WTC11 (cell line): ENCODE measurements around the gene VWA5B1. TPM values are rescaled to one million over a fixed set of nuclear protein-coding genes. Genes with fewer than 3 reads are reported as not detected.

Experiments
- ATAC-seq: fragments of 200-7000 bp; cut with Tn5 transposase; 2 replicates; pipeline ENCODE4 v1.10.0; 2021; ENCODE audit warnings: mild to moderate bottlenecking, moderate library complexity
- CTCF ChIA-PET: fragments of 300-600 bp; sonication (Branson Sonifier 250); formaldehyde crosslinking; loops from one replicate; lab custom pipeline; 2021; ENCODE audit warnings: antibody characterized with exemption; lab: Charles Lee
- POLR2A ChIA-PET: fragments of 350-600 bp; sonication (Branson Sonifier 250); formaldehyde crosslinking; loops from one replicate; lab custom pipeline; 2021; ENCODE audit warnings: antibody characterized with exemption; lab: Charles Lee
- DNase-seq: peaks from one replicate; pipeline ENCODE4 v3.0.0; 2021; ENCODE audit warnings: low spot score
- H3K27ac Mint-ChIP-seq: 2 replicates; pipeline ENCODE4 v1.8.0; 2021; ENCODE audit warnings: mixed read lengths
- H3K27me3 Mint-ChIP-seq: 2 replicates; pipeline ENCODE4 v1.8.0; 2021; ENCODE audit warnings: low read depth, mild to moderate bottlenecking, moderate library complexity, mixed read lengths
- H3K36me3 Mint-ChIP-seq: 2 replicates; pipeline ENCODE4 v1.8.0; 2021; ENCODE audit warnings: mixed read lengths
- H3K4me1 Mint-ChIP-seq: 2 replicates; pipeline ENCODE4 v1.8.0; 2022; ENCODE audit warnings: mixed read lengths
- H3K4me3 Mint-ChIP-seq: 2 replicates; pipeline ENCODE4 v1.8.0; 2021; ENCODE audit warnings: mild to moderate bottlenecking, moderate library complexity, mixed read lengths
- H3K9me3 Mint-ChIP-seq: 2 replicates; pipeline ENCODE4 v1.8.0; 2021; ENCODE audit warnings: mixed read lengths
- ATF3 ChIP-seq: sonication (generic); formaldehyde crosslinking; conservative IDR thresholded peaks from 2 replicates; pipeline ENCODE4 v1.8.1; 2022; ENCODE audit warnings: mild to moderate bottlenecking, missing genetic modification reagents
- CTCF ChIP-seq: fragments of 200-600 bp; IDR thresholded peaks from 2 replicates; pipeline ENCODE4 v1.8.0; 2022; ENCODE audit warnings: antibody characterized with exemption
- EMX1 ChIP-seq: fragments of 250-450 bp; sonication (Bioruptor Pico); IDR thresholded peaks from 2 replicates; pipeline ENCODE4 v1.8.0; 2021; ENCODE audit warnings: mild to moderate bottlenecking
- ESRRA ChIP-seq: sonication (generic); formaldehyde crosslinking; IDR thresholded peaks from 2 replicates; pipeline ENCODE4 v1.8.1; 2022; ENCODE audit warnings: mild to moderate bottlenecking, missing genetic modification reagents, borderline replicate concordance
- HMGXB4 ChIP-seq: sonication (generic); formaldehyde crosslinking; IDR thresholded peaks from 2 replicates; pipeline ENCODE4 v1.8.1; 2023; ENCODE audit warnings: mild to moderate bottlenecking, moderate library complexity, missing genetic modification reagents
- SMAD4 ChIP-seq: sonication (generic); formaldehyde crosslinking; IDR thresholded peaks from 2 replicates; pipeline ENCODE4 v1.8.0; 2022; ENCODE audit warnings: mild to moderate bottlenecking, missing genetic modification reagents
- SOX15 ChIP-seq: fragments of 250-450 bp; sonication (Bioruptor Pico); IDR thresholded peaks from 2 replicates; pipeline ENCODE4 v1.9.0; 2021; ENCODE audit warnings: mild to moderate bottlenecking
- TEAD4 ChIP-seq: sonication (generic); formaldehyde crosslinking; IDR thresholded peaks from 2 replicates; pipeline ENCODE4 v1.8.0; 2022; ENCODE audit warnings: mild to moderate bottlenecking, missing genetic modification reagents
- ZNF416 ChIP-seq: fragments of 250-450 bp; sonication (Bioruptor Pico); IDR thresholded peaks from 2 replicates; pipeline ENCODE4 v1.9.0; 2021; ENCODE audit warnings: mild to moderate bottlenecking, inconsistent platforms
- total RNA-seq: library from RNA; stranded (reverse); gene quantifications from 3 replicates; pipeline ENCODE4 v1.2.3, GENCODE V29; 2021
- TF ChIP-seq, protein P1 (sequence below): fragments of 250-450 bp; sonication (Bioruptor Pico); IDR thresholded peaks from 2 replicates; pipeline ENCODE4 v1.8.0; 2021; ENCODE audit warnings: mild to moderate bottlenecking
- TF ChIP-seq, protein P2 (sequence below): fragments of 250-450 bp; sonication (Bioruptor Pico); IDR thresholded peaks from 2 replicates; pipeline ENCODE4 v1.9.0; 2021; ENCODE audit warnings: mild to moderate bottlenecking
- TF ChIP-seq, protein P3 (sequence below): sonication (generic); formaldehyde crosslinking; IDR thresholded peaks from 2 replicates; pipeline ENCODE4 v1.8.1; 2022; ENCODE audit warnings: missing genetic modification reagents, borderline replicate concordance
- TF ChIP-seq, protein P4 (sequence below): fragments of 250-450 bp; sonication (Bioruptor Pico); conservative IDR thresholded peaks from 2 replicates; pipeline ENCODE4 v1.9.0; 2021; ENCODE audit warnings: mild to moderate bottlenecking
- TF ChIP-seq, protein P5 (sequence below): sonication (generic); formaldehyde crosslinking; IDR thresholded peaks from 2 replicates; pipeline ENCODE4 v1.8.0; 2022; ENCODE audit warnings: mild to moderate bottlenecking, missing genetic modification reagents
- TF ChIP-seq, protein P6 (sequence below): sonication (generic); formaldehyde crosslinking; IDR thresholded peaks from 2 replicates; pipeline ENCODE4 v1.8.1; 2022; ENCODE audit warnings: low read depth, mild to moderate bottlenecking, moderate library complexity, missing genetic modification reagents, borderline replicate concordance
- TF ChIP-seq, protein P7 (sequence below): fragments of 250-450 bp; sonication (Bioruptor Pico); IDR thresholded peaks from 2 replicates; pipeline ENCODE4 v1.9.0; 2021; ENCODE audit warnings: moderate library complexity, mild to moderate bottlenecking, inconsistent platforms, borderline replicate concordance

VWA5B1 gene
- total RNA-seq, 1 experiment from 2014 or later = 1.5 TPM

DNA sequence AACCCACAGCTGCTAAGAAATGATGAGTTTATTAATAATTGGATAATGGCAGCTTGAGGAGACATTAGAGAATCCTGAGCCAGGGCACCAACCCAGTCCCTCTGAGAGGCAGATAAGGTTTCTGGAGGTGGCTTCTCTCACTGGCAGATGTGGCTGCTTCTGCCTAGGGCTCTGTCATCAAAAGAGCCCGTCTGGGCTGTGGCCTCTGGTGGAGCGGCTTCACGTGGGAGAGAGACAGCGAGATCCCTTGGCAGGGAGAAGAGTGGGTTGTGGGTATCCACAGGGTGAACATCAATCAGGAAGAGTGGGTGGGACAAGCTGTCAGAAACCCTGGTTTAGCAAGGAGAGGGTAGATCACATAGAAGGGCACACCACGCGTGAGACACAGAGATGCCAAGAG lies 30.0 kb downstream of the VWA5B1 start:
- no peaks in the 10 kb centered on the region; the same call in 1 of the 2 replicates for H3K27me3 Mint-ChIP-seq
- TF ChIP-seq, protein P1, sequence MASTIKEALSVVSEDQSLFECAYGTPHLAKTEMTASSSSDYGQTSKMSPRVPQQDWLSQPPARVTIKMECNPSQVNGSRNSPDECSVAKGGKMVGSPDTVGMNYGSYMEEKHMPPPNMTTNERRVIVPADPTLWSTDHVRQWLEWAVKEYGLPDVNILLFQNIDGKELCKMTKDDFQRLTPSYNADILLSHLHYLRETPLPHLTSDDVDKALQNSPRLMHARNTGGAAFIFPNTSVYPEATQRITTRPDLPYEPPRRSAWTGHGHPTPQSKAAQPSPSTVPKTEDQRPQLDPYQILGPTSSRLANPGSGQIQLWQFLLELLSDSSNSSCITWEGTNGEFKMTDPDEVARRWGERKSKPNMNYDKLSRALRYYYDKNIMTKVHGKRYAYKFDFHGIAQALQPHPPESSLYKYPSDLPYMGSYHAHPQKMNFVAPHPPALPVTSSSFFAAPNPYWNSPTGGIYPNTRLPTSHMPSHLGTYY = no peak
- ChIA-PET POLR2A (no interaction called here), CTCF (no interaction called here)
- H3K4me3 Mint-ChIP-seq = no peak overlapping the region
- peaks cover 9% of the 10 kb centered on the region for H3K4me1 Mint-ChIP-seq
- ATAC-seq (no peak), DNase-seq (no peak)
- H3K27ac Mint-ChIP-seq = no peak overlapping the region
- no peaks in the 10 kb centered on the region for H3K36me3 Mint-ChIP-seq
- H3K9me3 Mint-ChIP-seq = no peaks in the 10 kb centered on the region

DNA sequence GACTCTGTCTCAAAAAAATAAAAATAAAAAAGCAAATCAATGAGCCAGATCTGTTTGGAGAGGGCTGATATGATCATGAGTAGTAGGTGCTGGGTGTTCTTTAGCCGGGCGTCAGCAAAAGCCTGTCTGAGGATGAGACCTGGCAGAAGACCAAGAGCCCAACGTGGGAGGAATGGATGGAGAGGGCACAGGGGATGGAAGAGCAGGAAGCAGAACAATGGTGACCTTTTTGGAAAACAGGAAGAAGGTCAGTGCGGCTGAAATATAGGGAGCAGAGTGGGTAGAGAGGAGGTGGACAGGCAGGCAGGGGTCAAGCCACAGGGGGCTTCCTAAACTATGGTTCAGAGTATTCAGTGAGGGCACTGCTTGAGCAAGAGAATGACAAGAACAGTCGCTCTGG lies 30.9 kb downstream of the VWA5B1 start:
- no peak for DNase-seq
- no peaks in the 10 kb centered on the region for H3K9me3 Mint-ChIP-seq
- TF ChIP-seq, protein P2, sequence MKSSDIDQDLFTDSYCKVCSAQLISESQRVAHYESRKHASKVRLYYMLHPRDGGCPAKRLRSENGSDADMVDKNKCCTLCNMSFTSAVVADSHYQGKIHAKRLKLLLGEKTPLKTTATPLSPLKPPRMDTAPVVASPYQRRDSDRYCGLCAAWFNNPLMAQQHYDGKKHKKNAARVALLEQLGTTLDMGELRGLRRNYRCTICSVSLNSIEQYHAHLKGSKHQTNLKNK (CRISPR knock-in tag) = no peak
- TF ChIP-seq, all 79 proteins: peak for 0
- Mint-ChIP-seq H3K27ac (no peak overlapping the region), H3K4me3 (no peak overlapping the region), H3K36me3 (no peaks in the 10 kb centered on the region), H3K4me1 (peaks cover 15% of the 10 kb centered on the region), H3K27me3 (no peaks in the 10 kb centered on the region; the same call in 1 of the 2 replicates)
- ChIA-PET CTCF (no interaction called here), POLR2A (no interaction called here)
- ATAC-seq = no peak

GRCh38 chr1:20322081-20322824 lies 31.6 kb downstream of the VWA5B1 start:
- DNase-seq (no peak), ATAC-seq (no peak)
- H3K27me3 Mint-ChIP-seq = no peaks in the 10 kb centered on the region; the same call in 1 of the 2 replicates
- peaks cover 15% of the 10 kb centered on the region for H3K4me1 Mint-ChIP-seq
- ChIA-PET CTCF (no interaction called here), POLR2A (no interaction called here)
- no peak overlapping the region for H3K4me3 Mint-ChIP-seq
- no peaks in the 10 kb centered on the region for H3K36me3 Mint-ChIP-seq
- H3K9me3 Mint-ChIP-seq = no peaks in the 10 kb centered on the region
- TF ChIP-seq, protein P3, sequence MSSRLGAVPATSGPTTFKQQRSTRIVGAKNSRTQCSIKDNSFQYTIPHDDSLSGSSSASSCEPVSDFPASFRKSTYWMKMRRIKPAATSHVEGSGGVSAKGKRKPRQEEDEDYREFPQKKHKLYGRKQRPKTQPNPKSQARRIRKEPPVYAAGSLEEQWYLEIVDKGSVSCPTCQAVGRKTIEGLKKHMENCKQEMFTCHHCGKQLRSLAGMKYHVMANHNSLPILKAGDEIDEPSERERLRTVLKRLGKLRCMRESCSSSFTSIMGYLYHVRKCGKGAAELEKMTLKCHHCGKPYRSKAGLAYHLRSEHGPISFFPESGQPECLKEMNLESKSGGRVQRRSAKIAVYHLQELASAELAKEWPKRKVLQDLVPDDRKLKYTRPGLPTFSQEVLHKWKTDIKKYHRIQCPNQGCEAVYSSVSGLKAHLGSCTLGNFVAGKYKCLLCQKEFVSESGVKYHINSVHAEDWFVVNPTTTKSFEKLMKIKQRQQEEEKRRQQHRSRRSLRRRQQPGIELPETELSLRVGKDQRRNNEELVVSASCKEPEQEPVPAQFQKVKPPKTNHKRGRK (CRISPR knock-in tag) = no peak
- no peak for TF ChIP-seq EMX1 (CRISPR knock-in tag)
- TF ChIP-seq TEAD4 (CRISPR knock-in tag) = no peak
- no peak for TF ChIP-seq HMGXB4 (CRISPR knock-in tag)
- TF ChIP-seq, protein P2 (CRISPR knock-in tag) = no peak
- TF ChIP-seq ZNF416 (CRISPR knock-in tag) = no peak
- TF ChIP-seq, protein P4, sequence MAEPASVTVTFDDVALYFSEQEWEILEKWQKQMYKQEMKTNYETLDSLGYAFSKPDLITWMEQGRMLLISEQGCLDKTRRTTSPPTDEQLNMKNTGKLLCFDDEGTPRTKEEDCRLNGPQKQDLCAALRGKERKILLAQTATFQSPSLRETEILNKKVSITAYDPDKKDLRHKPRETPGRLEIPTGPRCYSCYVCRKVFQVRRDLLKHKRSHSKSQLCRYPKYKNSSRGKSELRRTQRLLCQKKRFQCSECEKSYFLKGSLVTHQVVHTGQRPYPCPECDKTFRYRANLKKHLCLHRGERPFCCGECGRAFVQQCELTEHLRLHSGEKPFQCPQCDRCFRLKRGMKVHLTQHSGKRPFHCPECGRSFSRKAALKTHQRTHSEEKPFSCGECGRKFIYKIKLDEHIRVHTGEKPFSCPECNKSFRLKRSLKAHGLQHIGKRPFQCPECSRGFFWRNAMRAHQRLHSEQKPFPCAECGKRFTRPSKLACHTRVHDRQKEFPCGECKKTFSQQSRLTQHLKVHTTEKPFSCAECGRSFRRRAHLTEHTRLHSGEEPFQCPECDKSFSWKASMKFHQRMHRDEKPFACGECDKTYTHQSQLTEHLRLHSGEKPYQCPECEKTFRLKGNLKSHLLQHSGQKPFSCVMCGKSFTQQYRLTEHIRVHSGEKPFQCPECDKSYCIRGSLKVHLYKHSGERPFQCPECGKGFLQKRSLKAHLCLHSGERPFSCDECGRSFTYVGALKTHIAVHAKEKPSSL (CRISPR knock-in tag) = no peak
- TF ChIP-seq SMAD4 (CRISPR knock-in tag) = no peak
- TF ChIP-seq, protein P5, sequence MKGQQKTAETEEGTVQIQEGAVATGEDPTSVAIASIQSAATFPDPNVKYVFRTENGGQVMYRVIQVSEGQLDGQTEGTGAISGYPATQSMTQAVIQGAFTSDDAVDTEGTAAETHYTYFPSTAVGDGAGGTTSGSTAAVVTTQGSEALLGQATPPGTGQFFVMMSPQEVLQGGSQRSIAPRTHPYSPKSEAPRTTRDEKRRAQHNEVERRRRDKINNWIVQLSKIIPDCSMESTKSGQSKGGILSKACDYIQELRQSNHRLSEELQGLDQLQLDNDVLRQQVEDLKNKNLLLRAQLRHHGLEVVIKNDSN = no peak
- TF ChIP-seq SOX15 (CRISPR knock-in tag) = no peak
- TF ChIP-seq, protein P6, sequence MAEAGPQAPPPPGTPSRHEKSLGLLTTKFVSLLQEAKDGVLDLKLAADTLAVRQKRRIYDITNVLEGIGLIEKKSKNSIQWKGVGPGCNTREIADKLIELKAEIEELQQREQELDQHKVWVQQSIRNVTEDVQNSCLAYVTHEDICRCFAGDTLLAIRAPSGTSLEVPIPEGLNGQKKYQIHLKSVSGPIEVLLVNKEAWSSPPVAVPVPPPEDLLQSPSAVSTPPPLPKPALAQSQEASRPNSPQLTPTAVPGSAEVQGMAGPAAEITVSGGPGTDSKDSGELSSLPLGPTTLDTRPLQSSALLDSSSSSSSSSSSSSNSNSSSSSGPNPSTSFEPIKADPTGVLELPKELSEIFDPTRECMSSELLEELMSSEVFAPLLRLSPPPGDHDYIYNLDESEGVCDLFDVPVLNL (CRISPR knock-in tag) = no peak
- no peak for TF ChIP-seq ESRRA (CRISPR knock-in tag)
- TF ChIP-seq, protein P7, sequence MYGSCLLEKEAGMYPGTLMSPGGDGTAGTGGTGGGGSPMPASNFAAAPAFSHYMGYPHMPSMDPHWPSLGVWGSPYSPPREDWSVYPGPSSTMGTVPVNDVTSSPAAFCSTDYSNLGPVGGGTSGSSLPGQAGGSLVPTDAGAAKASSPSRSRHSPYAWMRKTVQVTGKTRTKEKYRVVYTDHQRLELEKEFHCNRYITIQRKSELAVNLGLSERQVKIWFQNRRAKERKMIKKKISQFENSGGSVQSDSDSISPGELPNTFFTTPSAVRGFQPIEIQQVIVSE = no peak
- no peak for TF ChIP-seq CTCF
- no peak for TF ChIP-seq ATF3 (CRISPR knock-in tag)
- no peak overlapping the region for H3K27ac Mint-ChIP-seq
